HepG2 (cell line): ENCODE results near the gene OR11H6. TPM values are rescaled to one million over a fixed set of nuclear protein-coding genes. Genes with fewer than 3 reads are reported as not detected.

Experiments used
- ATAC-seq: fragments of 200-7000 bp; cut with Tn5 transposase; 3 replicates; pipeline ENCODE4 v1.9.1; 2020; ENCODE audit warnings: mild to moderate bottlenecking, moderate library complexity
- BruUV-seq: library from RNA; stranded (reverse); fragments of 400-500 nt; replicated peaks from 2 replicates; lab custom pipeline; 2021; lab: Mats Ljungman, UMichigan
- CTCF ChIA-PET: fragments of 300-600 bp; formaldehyde crosslinking; extraction: SDS; loops from one replicate; lab custom pipeline; 2021; ENCODE audit warnings: low total read pairs, inconsistent platforms, low intra/inter-chr PET ratio; lab: Yijun Ruan, JAX
- POLR2A ChIA-PET: fragments of 350-600 bp; sonication (Branson Sonifier 250); formaldehyde crosslinking; loops from one replicate; lab custom pipeline; 2020; ENCODE audit warnings: antibody characterized with exemption, inconsistent platforms; lab: Yijun Ruan, JAX
- DNase-seq: peaks from one replicate; pipeline ENCODE4 v3.0.0-alpha.2; 2015; ENCODE audit warnings: low spot score
- FAIRE-seq: peaks from 3 replicates; lab custom pipeline; 2011; peaks lifted over from hg19 to GRCh38; lab: Jason Lieb, UNC
- H2AFZ ChIP-seq: one replicate; pipeline ENCODE4 v1.6.1; 2011; ENCODE audit warnings: low read length, inconsistent platforms
- H3K27ac ChIP-seq: fragments of 300-600 bp; 3 replicates; pipeline ENCODE4 v1.8.0; 2011; ENCODE audit warnings: mixed run types, mild to moderate bottlenecking, mixed read lengths, low read length, inconsistent platforms; ENCODE audit not compliant: insufficient read depth; ENCODE audit errors: extremely low read length
- H3K27me3 ChIP-seq, 2 experiments: fragments of 200-600 bp in 1 of 2; 2 replicates in 1 of 2; 3 replicates in 1 of 2; pipeline versions ENCODE4 v1.6.0 to v1.8.0; 2011; ENCODE audit warnings: low read length in 2 of 2, mild to moderate bottlenecking in 2 of 2, moderate library complexity in 2 of 2, inconsistent platforms in 1 of 2; ENCODE audit not compliant: insufficient read depth in 2 of 2, control insufficient read depth in 1 of 2
- H3K36me3 ChIP-seq, 2 experiments: fragments of 200-600 bp in 1 of 2; replicated peaks in 1 of 2; 2 replicates in 1 of 2; 3 replicates in 1 of 2; pipeline versions ENCODE4 v1.5.1 to v1.8.0; 2011; ENCODE audit warnings: low read length in 2 of 2, inconsistent platforms in 1 of 2; ENCODE audit not compliant: insufficient read depth in 2 of 2, control insufficient read depth in 1 of 2
- H3K4me1 ChIP-seq: 2 replicates; pipeline ENCODE4 v1.5.1; 2012; ENCODE audit warnings: low read length, inconsistent platforms; ENCODE audit not compliant: insufficient read depth
- H3K4me2 ChIP-seq: 2 replicates; pipeline ENCODE4 v1.6.0; 2011; ENCODE audit warnings: low read depth, low read length, inconsistent platforms
- H3K4me3 ChIP-seq, 3 experiments: fragments of 200-600 bp in 1 of 3; sonication (generic), shearing (Covaris generic) in 1 of 3; replicated peaks in 1 of 3; 2 replicates each; pipeline ENCODE4 v1.5.1; 2011 to 2016; ENCODE audit warnings: low read length in 3 of 3, inconsistent platforms in 2 of 3, low read depth in 2 of 3, mild to moderate bottlenecking in 2 of 3, control low read depth in 1 of 3, mixed read lengths in 1 of 3; ENCODE audit not compliant: insufficient read depth in 1 of 3
- H3K79me2 ChIP-seq: one replicate; pipeline ENCODE4 v1.6.1; 2011; ENCODE audit warnings: low read length, inconsistent platforms; ENCODE audit not compliant: insufficient read depth
- H3K9ac ChIP-seq: 2 replicates; pipeline ENCODE4 v1.6.0; 2011; ENCODE audit warnings: mild to moderate bottlenecking, low read depth, low read length, inconsistent platforms; ENCODE audit not compliant: insufficient read depth
- H3K9me3 ChIP-seq: 2 replicates; pipeline ENCODE4 v1.5.1; 2012; ENCODE audit warnings: mild to moderate bottlenecking, low read length
- H4K20me1 ChIP-seq: 2 replicates; pipeline ENCODE4 v1.6.0; 2011; ENCODE audit warnings: inconsistent platforms, mild to moderate bottlenecking, low read length, moderate library complexity; ENCODE audit not compliant: insufficient read depth
- ARNTL ChIP-seq: sonication (generic); formaldehyde crosslinking; IDR thresholded peaks from 2 replicates; pipeline ENCODE4 v1.4.0; 2020; ENCODE audit warnings: mild to moderate bottlenecking, missing genetic modification reagents
- PHF21A ChIP-seq: sonication (generic); formaldehyde crosslinking; IDR thresholded peaks from 2 replicates; pipeline ENCODE4 v1.5.0; 2020; ENCODE audit warnings: mild to moderate bottlenecking, missing genetic modification reagents
- STAG1 ChIP-seq: sonication (generic); formaldehyde crosslinking; IDR thresholded peaks from 2 replicates; pipeline ENCODE4 v1.4.0; 2020; ENCODE audit warnings: missing genetic modification reagents
- ZNF430 ChIP-seq: sonication (generic); formaldehyde crosslinking; IDR thresholded peaks from 2 replicates; pipeline ENCODE4 v1.9.0; 2021; ENCODE audit warnings: mild to moderate bottlenecking, missing genetic modification reagents
- ZNF777 ChIP-seq: sonication (generic); formaldehyde crosslinking; IDR thresholded peaks from 2 replicates; pipeline ENCODE4 v1.4.0; 2020; ENCODE audit warnings: missing genetic modification reagents
- whole genome bisulfite sequencing: methylation state at CpG from one replicate; pipeline ENCODE4 v1.1.6; 2017; ENCODE audit warnings: low lambda C conversion rate; 5-methylcytosine and 5-hydroxymethylcytosine counted together
- in situ Hi-C: cut with HindIII; loops from 2 replicates; pipeline ENCODE4 v1.10.0; 2017; ENCODE audit warnings: low pct_unique_long_range_greater_than_20kb; ENCODE audit not compliant: extremely low pct_ligation_motif_present
- intact Hi-C: fragments of 100-400 bp; cut with micrococcal nuclease; formaldehyde crosslinking; loops from one replicate; pipeline ENCODE4 v1.10.0; 2022; ENCODE audit not compliant: unreplicated experiment
- polyA plus RNA-seq, 8 experiments: library from polyadenylated mRNA; depleted of rRNA in 3 of 8; stranded (reverse) in 7 of 8; unstranded in 1 of 8; fragments of >200 nt; fragmentation: Illumina TruSeq in 4 of 8; extraction: Trizol in 4 of 8; gene quantifications; 2 replicates each; pipeline versions ENCODE4 v1.2.1 to v1.2.3, GENCODE V29; 2011 to 2016; ENCODE audit warnings: low read depth in 4 of 8, missing spikeins in 1 of 8, mixed read lengths in 1 of 8; ENCODE audit not compliant: insufficient read depth in 1 of 8
- total RNA-seq, 5 experiments: library from RNA; depleted of rRNA; stranded (reverse); fragments of >200 nt; fragmentation: Illumina TruSeq; extraction: Trizol; gene quantifications; 2 replicates each; pipeline ENCODE4 v1.2.3, GENCODE V29; 2016; ENCODE audit warnings: low read depth in 1 of 5
- TF ChIP-seq, protein P1 (sequence below): sonication (generic); formaldehyde crosslinking; IDR thresholded peaks from 2 replicates; pipeline ENCODE4 v1.4.0; 2020; ENCODE audit warnings: low read depth, missing genetic modification reagents
- TF ChIP-seq, protein P2 (sequence below): sonication (generic); formaldehyde crosslinking; IDR thresholded peaks from 2 replicates; pipeline ENCODE4 v1.4.0; 2020; ENCODE audit warnings: missing genetic modification reagents

OR11H6 gene
- total and polyA plus RNA-seq, 2 of the 13 experiments (the other 11 are each of a cell fraction or from before 2014, with no cell fraction given): not detected

DNA sequence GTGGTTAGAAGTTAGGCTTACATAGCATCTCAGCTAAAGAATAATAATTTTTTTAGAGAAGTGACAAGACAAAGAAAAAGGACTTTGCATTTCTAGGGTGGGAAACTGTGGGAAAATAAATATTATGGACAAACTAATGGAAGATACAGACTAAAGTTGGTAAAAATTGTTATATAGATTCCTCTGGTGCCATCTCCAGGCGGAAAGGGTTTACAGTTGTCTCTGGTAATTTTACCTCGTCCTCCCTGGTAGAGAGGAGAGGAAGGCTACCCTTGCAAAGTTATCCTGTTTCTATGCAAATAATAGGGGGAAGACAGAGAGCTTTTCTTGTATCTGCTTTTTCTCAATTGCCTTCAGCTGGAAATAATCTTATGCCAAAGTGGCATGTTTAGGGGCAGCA lies 27.6 kb upstream of the OR11H6 start:
- ATAC-seq (no peak), FAIRE-seq (no peak), DNase-seq (no peak)
- no peaks in the 10 kb centered on the region for H3K9me3 ChIP-seq
- ChIA-PET CTCF (no interaction called here), POLR2A (no interaction called here)
- intact Hi-C loops: no loop called here
- H3K36me3 ChIP-seq: no peaks in the 10 kb centered on the region
- H3K27me3 ChIP-seq: 0 out of 5 replicates have a peak, but pooled peaks cover 0 to 8% of the 10 kb centered on the region in 2 experiments
- no peaks in the 10 kb centered on the region for H3K4me1 ChIP-seq
- BruUV-seq: no TSS peak
- no peak overlapping the region for H2AFZ ChIP-seq
- H4K20me1 ChIP-seq: no peaks in the 10 kb centered on the region
- TF ChIP-seq PHF21A (no peak), STAG1 (CRISPR knock-in tag) (peak; percentile 9; the same call in 1 of the 2 replicates)
- H3K27ac ChIP-seq: no peak overlapping the region
- no peak overlapping the region for H3K4me2 ChIP-seq
- in situ Hi-C loops: no loop called here
- WGBS: 4% methylated on average over 2 of the region's 2 CpGs
- H3K79me2 ChIP-seq: no peaks in the 10 kb centered on the region
- H3K9ac ChIP-seq: no peak overlapping the region
- H3K4me3 ChIP-seq: no peak overlapping the region

DNA sequence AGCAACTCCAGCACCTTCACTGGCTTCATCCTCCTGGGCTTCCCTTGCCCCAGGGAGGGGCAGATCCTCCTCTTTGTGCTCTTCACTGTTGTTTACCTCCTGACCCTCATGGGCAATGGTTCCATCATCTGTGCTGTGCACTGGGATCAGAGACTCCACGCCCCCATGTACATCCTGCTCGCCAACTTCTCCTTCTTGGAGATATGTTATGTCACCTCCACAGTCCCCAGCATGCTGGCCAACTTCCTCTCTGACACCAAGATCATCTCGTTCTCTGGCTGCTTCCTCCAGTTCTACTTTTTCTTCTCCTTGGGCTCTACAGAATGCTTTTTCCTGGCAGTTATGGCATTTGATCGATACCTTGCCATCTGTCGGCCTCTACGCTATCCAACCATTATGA lies 26.1 kb upstream of the OR11H6 start:
- WGBS: 36% methylated on average over 6 of the region's 6 CpGs
- Histone ChIP-seq H2AFZ (no peak overlapping the region), H4K20me1 (no peaks in the 10 kb centered on the region), H3K27ac (no peak overlapping the region), H3K79me2 (no peaks in the 10 kb centered on the region), H3K9me3 (no peaks in the 10 kb centered on the region), H3K4me3 (no peak overlapping the region), H3K4me2 (no peak overlapping the region), H3K27me3 (0 out of 5 replicates have a peak, but pooled peaks cover 0 to 8% of the 10 kb centered on the region in 2 experiments), H3K4me1 (no peaks in the 10 kb centered on the region), H3K36me3 (no peaks in the 10 kb centered on the region), H3K9ac (no peak overlapping the region)
- ATAC-seq: no peak
- intact Hi-C loops (no loop called here), in situ Hi-C loops (no loop called here)
- ChIA-PET CTCF (no interaction called here), POLR2A (no interaction called here)
- no TSS peak for BruUV-seq
- no peak for FAIRE-seq
- no peak for DNase-seq
- TF ChIP-seq, protein P1, sequence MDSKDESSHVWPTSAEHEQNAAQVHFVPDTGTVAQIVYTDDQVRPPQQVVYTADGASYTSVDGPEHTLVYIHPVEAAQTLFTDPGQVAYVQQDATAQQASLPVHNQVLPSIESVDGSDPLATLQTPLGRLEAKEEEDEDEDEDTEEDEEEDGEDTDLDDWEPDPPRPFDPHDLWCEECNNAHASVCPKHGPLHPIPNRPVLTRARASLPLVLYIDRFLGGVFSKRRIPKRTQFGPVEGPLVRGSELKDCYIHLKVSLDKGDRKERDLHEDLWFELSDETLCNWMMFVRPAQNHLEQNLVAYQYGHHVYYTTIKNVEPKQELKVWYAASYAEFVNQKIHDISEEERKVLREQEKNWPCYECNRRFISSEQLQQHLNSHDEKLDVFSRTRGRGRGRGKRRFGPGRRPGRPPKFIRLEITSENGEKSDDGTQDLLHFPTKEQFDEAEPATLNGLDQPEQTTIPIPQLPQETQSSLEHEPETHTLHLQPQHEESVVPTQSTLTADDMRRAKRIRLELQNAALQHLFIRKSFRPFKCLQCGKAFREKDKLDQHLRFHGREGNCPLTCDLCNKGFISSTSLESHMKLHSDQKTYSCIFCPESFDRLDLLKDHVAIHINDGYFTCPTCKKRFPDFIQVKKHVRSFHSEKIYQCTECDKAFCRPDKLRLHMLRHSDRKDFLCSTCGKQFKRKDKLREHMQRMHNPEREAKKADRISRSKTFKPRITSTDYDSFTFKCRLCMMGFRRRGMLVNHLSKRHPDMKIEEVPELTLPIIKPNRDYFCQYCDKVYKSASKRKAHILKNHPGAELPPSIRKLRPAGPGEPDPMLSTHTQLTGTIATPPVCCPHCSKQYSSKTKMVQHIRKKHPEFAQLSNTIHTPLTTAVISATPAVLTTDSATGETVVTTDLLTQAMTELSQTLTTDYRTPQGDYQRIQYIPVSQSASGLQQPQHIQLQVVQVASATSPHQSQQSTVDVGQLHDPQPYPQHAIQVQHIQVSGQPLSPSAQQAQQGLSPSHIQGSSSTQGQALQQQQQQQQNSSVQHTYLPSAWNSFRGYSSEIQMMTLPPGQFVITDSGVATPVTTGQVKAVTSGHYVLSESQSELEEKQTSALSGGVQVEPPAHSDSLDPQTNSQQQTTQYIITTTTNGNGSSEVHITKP: no peak
- TF ChIP-seq ARNTL (CRISPR knock-in tag) (no peak), ZNF430 (CRISPR knock-in tag) (no peak), ZNF777 (CRISPR knock-in tag) (no peak)
- TF ChIP-seq, protein P2, sequence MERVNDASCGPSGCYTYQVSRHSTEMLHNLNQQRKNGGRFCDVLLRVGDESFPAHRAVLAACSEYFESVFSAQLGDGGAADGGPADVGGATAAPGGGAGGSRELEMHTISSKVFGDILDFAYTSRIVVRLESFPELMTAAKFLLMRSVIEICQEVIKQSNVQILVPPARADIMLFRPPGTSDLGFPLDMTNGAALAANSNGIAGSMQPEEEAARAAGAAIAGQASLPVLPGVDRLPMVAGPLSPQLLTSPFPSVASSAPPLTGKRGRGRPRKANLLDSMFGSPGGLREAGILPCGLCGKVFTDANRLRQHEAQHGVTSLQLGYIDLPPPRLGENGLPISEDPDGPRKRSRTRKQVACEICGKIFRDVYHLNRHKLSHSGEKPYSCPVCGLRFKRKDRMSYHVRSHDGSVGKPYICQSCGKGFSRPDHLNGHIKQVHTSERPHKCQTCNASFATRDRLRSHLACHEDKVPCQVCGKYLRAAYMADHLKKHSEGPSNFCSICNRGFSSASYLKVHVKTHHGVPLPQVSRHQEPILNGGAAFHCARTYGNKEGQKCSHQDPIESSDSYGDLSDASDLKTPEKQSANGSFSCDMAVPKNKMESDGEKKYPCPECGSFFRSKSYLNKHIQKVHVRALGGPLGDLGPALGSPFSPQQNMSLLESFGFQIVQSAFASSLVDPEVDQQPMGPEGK (CRISPR knock-in tag): no peak
